IPS-NIHi11 (cell line): ENCODE results near the gene PNPLA1.

Experiments
- DNase-seq: peaks from one replicate; pipeline ENCODE4 v3.0.0; 2012; ENCODE audit warnings: mixed read lengths, low spot score

PNPLA1 gene

GRCh38 chr6:36285187-36285671, 15.4 kb downstream of the PNPLA1 start:
- DNase-seq: peak; percentile 92

GRCh38 chr6:36285797-36286196, 15.9 kb downstream of the PNPLA1 start:
- DNase-seq: no peak

GRCh38 chr6:36286858-36287257, 17.0 kb downstream of the PNPLA1 start:
- DNase-seq: no peak

GRCh38 chr6:36289281-36289878, 19.5 kb downstream of the PNPLA1 start:
- DNase-seq: peak; percentile 70

GRCh38 chr6:36290668-36291620, 21.1 kb downstream of the PNPLA1 start:
- no peak for DNase-seq

GRCh38 chr6:36292170-36292569, 22.3 kb downstream of the PNPLA1 start:
- no peak for DNase-seq

- DNase-seq: no peak
Measured at GRCh38 chr6:36296240-36296639, 26.4 kb downstream of the PNPLA1 start.

- no peak for DNase-seq
Measured at GRCh38 chr6:36297051-36297450, 27.2 kb downstream of the PNPLA1 start.

- no peak for DNase-seq
Measured at GRCh38 chr6:36297511-36297910, 27.7 kb downstream of the PNPLA1 start.

GRCh38 chr6:36298027-36298426, 28.2 kb downstream of the PNPLA1 start:
- no peak for DNase-seq

- DNase-seq: no peak
Measured at GRCh38 chr6:36301085-36301658, 31.3 kb downstream of the PNPLA1 start.

- DNase-seq: no peak
Measured at GRCh38 chr6:36301781-36302180, 31.9 kb downstream of the PNPLA1 start.

- peak; percentile 90 for DNase-seq
Measured at GRCh38 chr6:36302227-36302976, 32.5 kb downstream of the PNPLA1 start.

- no peak for DNase-seq
Measured at GRCh38 chr6:36305885-36306284, 36.0 kb downstream of the PNPLA1 start.

- DNase-seq: no peak
Measured at GRCh38 chr6:36306375-36306774, 36.5 kb downstream of the PNPLA1 start.

GRCh38 chr6:36308514-36308913, 38.7 kb downstream of the PNPLA1 start:
- DNase-seq: no peak

- no peak for DNase-seq
Measured at GRCh38 chr6:36309203-36309602, 39.3 kb downstream of the PNPLA1 start.

- no peak for DNase-seq
Measured at GRCh38 chr6:36309900-36310299, 40.0 kb downstream of the PNPLA1 start.

- DNase-seq: no peak
Measured at GRCh38 chr6:36312854-36313648, 43.2 kb downstream of the PNPLA1 start.

- DNase-seq: no peak
Measured at GRCh38 chr6:36313649-36313936, 43.7 kb downstream of the PNPLA1 start.

- DNase-seq: peak; percentile 42
Measured at GRCh38 chr6:36314221-36315014, 44.6 kb downstream of the PNPLA1 start.
